Measurements from ENCODE around the gene SESN2.

The SESN2 gene

DNA sequence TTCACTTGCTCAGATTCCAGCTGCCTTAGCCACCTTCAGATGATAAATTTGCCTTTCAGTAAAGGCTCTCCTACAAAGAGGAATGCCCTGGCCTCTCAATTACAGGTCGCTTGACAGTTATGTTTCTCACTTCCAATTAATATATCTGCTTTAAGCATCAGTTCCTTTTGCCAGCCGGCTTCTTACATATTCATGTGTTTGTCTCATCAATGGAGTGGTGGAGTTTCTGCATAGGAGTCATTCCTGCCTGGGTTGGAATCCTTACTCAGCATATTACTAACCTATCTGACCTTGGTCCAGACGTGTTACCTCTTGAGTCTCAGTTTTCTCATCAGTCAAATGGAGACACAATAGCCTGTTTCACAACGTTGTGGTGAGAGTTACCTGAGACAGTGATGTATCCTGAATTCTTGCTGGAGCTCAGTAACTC lies 9.4 kb upstream of the SESN2 start:
- DNase-seq (ENCODE audit: low spot score): no peak

DNA sequence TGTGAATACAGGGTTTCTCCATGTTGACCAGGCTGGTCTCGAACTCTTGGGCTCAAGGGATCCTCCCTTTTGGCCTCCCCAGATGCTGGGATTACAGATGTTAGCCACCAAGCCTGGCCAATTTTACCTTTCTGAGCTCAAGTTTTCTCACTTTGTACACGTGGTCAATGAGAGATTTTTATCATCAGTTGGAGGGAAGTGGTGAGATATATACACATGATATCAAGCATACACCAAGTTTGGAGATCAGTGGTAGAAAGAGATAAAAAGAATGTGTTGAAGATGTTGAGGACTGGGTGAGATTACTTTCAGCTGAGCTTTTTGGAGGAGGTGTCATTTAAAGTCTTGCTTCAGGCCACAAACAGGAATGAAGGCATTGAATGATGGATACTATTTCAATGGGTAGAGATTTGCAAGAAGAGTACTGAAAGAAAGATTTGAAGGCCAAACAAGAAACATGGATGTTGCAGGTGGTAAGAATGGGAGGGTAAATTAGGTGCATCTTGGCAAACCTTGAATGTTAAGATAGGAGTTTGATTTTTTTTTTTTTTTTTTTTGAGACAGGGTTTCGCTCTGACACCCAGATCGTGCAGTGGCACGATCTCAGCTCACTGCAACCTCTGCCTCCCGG lies 3.0 kb upstream of the SESN2 start:
- no peak for DNase-seq (ENCODE audit: low spot score)

DNA sequence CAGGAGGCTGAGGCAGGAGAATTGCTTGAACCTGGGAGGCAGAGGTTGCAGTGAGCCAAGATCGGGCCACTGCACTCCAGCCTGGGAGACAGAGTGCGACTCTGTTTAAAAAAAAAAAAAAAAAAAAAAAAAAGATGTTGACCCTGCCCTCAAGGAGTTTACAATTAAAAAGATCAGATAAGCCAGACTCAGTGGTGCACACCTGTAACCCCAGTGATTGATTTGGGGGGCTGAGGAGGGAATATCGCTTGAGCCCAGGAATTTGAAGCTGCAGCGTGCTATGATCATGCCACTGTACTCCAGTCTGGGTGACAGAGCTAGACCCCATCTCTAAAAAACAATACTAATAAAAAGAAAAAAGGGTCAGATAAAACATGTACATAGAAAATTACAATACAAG lies 1.6 kb upstream of the SESN2 start:
- DNase-seq (ENCODE audit: low spot score): no peak

DNA sequence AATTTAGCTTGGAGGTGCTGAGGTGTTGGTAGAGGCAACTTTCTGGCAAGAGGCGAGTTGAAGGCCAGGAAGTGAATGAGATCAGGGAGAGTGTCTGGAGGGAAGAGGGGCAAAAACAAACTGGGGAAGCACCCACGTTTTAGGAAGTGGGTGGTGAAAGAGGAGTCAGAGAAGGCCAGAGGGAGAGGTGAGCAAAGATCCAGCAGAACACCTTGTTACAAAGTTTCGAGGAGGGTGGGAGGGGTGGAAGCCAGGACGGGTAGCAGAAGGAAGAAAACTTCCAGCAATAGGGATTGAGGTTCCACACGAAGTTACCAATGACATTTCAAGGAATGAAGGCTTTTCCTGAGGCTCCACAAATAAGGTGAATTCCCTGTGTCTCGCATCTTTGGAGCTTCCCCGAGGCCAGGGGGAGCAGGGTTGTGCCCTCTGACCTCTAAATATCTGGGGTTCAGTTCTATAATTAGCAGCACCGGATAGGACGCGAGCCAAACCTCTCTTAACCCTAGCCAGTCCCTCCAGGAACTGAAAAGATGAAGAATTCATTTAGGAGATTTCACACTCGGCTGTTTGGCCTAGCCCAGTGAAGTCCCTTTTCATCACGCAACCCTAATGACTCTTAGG lies 578 bp upstream of the SESN2 start:
- DNase-seq (ENCODE audit: low spot score): no peak

DNA sequence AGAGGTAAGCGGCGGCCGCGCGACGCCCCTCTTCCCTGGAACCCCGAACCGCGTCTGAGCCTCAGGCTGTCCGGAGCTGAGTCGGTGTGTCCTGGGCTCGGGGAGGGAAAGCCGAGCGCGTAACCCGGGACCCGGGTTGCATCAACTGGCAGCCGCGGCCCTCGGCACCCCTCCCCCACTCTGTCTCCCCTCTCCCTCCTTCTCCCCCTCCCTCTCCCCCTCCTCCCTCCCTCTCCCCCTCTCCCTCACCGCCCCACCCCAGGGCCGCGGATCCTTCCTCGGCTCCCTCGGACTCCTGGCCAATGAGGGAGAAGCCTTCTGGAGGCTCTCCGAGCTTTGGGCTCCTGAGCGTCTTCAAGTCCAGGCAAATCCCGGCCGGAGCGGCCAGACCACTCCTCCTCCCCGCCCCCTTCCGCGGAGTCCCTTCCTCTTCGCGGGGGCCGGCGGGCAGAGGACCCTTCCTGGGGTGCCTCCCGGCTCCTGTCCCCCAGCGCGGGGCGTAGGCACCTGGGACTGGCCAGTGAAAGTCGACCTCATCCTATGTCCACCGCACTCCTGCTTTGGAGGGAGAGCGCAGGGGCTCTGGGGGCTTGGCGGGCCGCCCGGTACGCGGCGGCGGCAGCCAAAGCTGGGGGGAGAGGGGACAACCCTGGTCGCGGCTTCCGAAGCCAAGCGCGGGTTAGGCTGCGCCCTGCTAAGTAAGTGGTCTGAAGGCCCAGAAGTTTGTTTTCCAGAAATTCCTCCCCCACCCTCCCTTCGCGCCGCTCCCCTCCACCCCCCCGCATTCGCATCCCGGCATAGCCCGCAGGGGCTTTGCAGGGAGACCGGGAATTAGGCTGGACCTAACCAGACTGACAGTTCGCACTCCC lies 850 bp downstream of the SESN2 start:
- DNase-seq (ENCODE audit: low spot score): no peak

DNA sequence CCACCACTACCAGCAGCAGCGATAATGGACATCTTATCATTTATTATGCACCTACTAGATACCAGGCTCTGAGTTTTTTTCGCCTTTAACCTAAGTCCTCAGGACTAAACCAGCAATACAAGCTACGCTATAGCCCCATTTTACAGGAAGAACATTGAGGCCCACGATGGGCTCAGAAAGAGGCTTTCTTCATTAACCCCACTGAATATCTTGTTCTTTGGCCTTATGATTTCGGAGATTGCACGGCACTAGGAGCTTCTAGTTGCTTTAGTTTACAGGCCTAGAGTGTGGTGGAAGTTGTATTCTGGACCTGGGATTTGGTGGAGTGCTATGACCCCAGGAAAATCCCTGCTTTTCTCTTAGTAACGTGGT lies 1.5 kb downstream of the SESN2 start:
- no peak for DNase-seq (ENCODE audit: low spot score)

DNA sequence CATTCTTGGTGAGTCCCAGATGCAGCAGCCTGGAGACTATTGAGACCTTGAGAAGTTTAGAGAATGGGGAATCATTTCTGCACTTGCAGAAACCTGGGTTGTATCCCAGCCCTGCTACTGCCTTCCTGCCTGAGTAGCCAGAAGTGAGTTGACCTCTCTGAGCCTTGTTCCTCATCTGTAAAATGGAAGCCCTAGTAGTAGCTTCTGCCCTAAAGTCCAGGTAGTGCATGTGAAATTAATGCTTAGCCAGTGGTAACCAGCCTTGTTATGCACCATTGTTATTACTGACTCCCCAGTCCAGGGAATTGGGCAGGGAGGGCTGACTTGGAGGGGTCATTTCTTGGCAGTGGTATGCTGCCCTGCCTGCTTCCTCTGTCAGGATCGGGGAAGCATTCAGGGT lies 5.6 kb downstream of the SESN2 start:
- no peak for DNase-seq (ENCODE audit: low spot score)

DNA sequence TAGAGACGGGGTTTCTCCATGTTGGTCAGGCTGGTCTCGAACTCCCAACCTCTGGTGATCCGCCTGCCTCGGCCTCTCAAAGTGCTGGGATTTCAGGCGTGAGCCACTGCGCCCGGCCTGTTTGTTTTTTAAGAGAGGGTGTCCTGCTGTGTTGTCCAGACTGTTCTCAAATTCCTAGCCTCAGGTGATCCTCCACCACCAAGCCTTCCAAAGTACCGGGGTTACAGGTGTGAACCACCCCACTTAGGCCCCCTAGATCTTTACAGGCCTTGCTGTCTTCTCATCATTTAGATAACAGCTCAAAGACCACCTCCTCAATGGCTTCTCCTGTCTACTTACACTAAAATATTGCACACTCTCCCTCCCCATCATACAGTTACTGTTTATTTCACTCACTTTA lies 6.3 kb downstream of the SESN2 start:
- no peak for DNase-seq (ENCODE audit: low spot score)

DNA sequence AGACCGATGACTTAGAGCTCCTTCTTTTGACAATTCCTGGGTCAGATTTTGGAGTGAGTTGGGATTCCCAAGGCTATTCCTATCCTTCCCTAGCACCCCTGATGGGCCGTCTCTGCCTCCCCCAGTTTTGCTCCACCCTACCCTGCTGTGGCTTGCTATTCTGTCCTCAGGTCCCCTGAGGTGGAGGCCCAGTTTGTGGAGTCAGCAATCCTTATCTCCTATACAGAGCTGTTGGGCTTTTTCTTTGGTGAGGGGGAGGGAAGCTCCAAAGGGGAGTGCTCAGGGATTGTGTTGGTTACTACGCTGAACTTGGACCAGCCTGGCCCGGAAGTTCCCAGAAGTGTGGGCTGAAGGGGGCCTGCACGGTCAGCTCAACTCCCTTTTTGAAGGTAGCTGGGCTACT lies 7.6 kb downstream of the SESN2 start:
- DNase-seq (ENCODE audit: low spot score): no peak

DNA sequence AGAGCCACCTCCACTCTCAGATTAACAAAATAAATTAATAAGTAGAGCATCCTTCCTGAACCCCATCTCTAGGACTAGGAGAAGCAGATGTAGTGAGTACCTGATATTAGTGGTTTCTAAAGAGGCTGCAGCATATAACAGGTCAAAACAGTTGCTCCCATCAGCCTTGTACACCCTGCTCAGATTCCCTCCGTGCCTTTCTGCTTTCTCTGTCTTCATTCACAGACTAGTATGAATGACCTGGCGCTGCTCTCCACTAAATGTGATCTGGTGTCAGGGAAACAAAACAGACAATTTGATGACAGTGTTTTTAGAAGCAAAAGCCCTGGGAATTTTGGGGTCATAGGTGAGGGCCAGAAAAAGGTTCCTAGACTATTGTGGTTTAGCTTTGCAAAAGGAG lies 8.3 kb downstream of the SESN2 start:
- no peak for DNase-seq (ENCODE audit: low spot score)

DNA sequence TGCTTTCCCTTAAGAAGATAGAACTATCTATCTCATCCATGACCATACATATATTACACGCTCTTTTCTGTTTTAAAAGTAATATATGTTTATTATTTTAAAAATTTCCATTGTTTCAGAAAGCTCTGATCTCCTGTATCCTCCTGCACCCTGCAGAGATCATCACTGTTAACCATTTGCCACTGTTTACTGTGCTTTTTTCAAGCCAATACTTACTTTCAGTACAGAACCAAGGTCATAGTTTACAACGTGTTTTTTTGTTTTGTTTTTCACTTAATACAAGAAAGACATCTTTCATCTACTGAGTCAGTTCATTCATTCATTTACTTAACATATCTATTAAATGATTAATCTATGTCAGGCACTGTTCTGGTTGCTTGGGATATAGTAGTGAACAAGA lies 10.2 kb downstream of the SESN2 start:
- no peak for DNase-seq (ENCODE audit: low spot score)

DNA sequence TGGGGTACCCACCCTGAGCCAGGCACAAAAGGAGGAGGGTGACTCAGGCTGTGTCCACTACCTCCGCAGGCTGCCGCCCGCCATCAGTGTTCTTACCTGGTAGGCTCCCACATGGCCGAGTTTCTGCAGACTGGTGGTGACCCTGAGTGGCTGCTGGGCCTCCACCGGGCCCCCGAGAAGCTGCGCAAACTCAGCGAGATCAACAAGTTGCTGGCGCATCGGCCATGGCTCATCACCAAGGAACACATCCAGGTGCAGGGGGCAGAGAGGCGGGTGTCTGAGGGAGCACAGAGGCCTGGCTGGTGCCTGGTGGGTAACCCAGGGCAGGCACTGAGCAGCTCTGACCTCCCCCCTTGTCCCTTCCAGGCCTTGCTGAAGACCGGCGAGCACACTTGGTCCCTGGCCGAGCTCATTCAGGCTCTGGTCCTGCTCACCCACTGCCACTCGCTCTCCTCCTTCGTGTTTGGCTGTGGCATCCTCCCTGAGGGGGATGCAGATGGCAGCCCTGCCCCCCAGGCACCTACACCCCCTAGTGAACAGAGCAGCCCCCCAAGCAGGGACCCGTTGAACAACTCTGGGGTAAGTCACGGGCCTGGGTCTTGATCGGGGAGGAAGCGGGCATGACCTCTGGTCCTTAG lies 13.0 kb downstream of the SESN2 start:
- no peak for DNase-seq (ENCODE audit: low spot score)

DNA sequence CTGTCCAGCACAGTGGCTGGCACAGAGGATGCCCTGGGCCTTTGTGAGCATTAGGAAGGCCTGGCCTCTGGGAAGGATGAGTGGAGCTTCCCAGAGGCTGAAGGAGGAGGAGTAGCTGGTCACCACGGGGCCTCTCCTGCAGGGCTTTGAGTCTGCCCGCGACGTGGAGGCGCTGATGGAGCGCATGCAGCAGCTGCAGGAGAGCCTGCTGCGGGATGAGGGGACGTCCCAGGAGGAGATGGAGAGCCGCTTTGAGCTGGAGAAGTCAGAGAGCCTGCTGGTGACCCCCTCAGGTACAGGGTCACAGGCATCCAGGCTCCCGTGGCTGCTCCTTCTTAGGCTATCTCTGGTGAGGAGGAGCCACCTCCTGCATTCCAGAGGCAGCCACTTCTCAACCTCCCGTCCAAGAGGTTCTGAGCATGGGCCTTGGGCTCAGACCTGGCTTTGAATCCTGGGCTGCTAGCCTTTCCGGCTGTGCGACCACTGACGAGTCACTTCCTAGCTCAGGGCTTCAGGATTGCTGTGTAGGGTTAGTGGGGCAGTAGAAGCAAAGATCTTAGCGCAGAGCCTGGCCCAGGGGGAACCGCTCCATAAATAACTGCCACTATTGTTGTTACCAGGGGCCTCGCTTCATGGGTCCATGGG lies 14.0 kb downstream of the SESN2 start:
- peak; percentile 38 for DNase-seq (ENCODE audit: low spot score)

DNA sequence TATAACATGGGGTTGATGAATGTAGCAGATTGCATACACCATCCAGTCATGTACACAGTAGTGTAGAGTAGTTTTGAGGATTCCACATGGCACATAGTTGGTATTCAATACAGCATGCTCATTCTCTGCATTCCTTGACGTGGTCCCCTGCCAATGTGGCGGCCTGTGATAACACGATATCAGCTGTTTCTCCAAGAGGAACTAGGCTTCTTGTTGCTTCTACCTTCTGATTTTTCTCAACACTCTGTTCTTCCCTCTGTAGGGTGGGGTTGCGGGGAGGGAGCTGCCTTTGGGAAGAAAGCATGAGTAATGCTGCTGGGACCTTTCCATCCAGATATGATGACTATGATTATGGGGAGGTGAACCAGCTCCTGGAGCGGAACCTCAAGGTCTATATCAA lies 19.4 kb downstream of the SESN2 start:
- no peak for DNase-seq (ENCODE audit: low spot score)

DNA sequence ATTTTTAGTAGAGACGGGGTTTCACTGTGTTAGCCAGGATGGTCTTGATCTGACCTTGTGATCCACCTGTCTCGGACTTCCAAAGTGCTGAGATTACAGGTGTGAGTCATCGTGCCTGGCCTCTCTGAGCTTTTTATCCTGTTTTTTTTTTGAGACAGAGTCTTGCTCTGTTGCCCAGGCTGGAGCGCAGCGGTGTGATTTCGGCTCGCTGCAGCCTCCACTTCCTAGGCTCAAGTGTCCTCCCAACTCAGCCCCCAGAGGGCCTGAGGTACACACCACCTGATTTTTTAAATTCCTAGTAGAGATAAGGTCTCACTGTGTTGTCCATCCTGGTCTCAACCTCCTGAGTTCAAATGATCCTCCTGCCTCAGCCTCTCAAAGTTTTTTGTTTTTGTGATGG lies 20.4 kb downstream of the SESN2 start:
- no peak for DNase-seq (ENCODE audit: low spot score)

DNA sequence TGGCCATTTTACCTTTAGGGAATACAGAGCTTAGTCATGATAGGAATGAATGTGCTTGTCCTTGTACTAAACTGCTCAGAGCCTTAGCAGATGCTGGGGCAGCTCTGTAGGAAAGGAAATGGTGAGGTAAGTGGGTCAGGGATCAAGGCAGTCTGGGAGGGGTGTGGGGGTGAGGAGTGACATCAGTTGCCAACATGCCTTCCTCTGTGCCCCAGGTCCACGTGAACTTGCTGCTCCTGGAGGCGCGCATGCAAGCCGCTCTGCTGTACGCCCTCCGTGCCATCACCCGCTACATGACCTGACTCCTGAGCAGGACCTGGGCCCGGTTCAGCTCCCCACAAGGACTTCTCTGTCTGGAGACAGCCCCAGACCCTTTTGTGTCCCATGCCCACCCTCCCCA lies 21.2 kb downstream of the SESN2 start:
- DNase-seq (ENCODE audit: low spot score): peak; percentile 11

DNA sequence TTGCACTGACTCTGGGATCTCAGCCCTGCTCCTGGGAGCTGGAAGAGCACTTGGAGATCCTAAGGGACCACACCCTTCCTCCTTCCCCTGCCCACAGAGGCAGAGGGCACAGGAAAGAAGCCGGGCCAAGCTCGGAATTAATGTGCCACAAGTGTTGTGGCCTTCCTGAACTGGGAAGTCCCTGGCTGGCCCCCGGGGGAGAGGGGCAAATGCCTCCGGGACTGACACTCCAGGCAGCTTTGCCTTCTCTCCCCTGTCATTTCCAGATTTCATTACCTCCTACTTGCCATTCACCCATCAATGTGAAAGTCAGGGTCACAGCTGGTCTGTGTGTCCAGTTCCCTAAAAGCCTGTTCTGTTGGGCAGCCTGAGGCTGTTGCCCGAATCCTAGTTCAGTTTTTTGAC lies 21.7 kb downstream of the SESN2 start:
- DNase-seq (ENCODE audit: low spot score): no peak

DNA sequence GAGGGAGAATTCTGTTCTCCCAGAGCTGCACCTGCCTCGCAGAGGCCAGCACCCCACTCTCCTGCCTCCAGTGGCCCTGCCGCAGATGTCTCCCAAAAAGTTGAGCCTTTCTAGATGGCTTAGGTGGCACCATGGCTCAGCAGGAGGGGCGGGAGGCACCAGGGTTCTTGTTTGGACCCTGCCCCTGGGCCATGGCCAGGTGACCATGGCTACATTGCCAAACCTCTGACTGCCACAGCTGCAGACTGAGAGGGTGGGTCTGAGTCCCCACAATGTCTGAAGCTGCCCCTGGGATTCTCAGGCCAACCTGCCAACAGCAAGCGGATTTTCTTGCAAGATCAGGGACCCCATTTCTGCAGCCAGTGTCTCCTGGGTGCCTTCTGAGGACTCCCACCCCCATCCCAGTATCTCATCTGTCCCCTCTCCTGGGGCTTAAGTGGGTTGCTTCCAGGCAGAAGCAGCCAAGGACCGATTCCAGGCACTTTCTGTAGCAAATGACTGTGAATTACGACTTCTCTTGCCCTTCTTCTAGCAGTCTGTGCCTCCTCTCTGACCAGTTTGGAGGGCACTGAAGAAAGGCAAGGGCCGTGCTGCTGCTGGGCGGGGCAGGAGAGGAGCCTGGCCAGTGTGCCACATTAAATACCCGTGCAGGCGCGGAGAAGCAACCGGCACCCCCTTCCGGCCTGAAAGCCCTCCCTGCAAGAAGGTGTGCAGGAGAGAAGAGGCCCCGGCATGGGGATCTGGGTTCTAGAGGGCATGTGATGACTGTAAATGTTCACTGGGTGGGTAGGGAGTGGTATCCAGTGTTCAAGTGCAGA lies 22.5 kb downstream of the SESN2 start:
- no peak for DNase-seq (ENCODE audit: low spot score)

DNA sequence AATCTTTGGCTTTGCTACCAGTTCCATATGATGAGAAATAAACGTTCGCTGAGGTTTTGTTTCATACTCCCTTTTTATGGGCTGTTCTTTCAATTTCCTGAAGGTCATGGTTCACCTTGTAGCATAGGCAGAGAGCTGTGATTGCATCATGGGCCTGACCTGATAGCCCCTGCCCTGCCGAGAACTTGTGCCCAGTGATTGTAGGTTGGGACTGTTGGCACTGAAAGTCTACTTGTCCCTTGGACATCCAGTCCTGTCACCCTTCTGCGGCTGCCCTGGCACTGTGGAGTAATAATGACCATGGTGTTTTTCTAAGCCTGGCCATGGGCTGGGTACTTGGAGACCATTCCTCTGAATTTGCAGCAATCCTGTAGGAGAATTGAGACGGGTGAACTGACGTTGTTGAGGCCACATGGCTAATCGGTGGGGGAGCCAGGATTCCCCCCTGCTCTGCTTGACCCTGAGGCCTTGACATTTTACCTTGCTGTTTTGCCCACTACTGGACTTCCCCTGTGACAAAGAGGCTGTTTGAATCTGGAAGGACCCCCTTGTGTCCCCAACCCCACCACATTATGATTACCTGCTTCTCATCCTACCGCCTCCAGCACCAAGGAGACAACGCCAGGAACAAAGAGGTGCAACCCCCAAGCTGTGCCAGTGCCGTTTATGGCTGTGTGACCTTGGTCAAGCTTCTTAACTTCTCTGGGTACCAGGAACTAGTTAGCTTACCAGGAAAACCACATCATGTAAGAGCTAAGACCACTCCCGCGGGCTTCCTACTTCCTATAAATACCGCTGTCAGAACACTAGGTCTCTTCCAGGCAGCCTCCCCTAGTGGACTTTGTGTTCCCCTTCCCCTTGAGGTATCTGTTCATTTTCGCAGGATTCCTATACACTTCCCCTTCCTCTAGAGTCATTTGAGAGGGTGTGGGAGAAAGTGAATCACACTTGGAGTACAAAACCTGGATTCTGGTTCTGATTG lies 23.4 kb downstream of the SESN2 start:
- DNase-seq (ENCODE audit: low spot score): no peak

DNA sequence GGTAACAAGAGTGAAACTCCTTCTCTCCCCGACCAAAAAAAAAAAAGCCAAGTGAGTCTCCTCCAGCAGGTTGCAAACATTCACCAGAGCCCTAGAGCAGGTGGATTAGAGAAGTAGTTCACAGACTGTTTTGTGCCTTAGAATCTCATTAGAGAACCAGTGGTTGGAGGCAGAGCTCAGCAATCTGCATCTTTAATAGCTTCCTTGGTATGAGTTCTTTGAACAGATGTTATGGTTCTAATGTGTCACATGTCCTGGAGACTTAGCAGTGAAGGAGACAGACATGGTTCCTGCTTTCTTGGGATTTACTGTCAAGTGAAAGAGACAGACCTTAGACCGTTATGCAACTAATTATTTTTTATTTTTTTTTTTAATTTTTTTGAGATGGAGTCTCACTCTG lies 26.8 kb downstream of the SESN2 start:
- no peak for DNase-seq (ENCODE audit: low spot score)
